ENCODE data around the gene GADD45GIP1.

GRCh38 chr19:12991296-12991695, 34.3 kb upstream of the GADD45GIP1 start:
- no peak for TF ChIP-seq CTCF (IDR thresholded peaks at IDR 0.05)
- no peak for TF ChIP-seq POLR2A (IDR thresholded peaks at IDR 0.05)
- no peak for TF ChIP-seq EP300 (IDR thresholded peaks at IDR 0.05)
